ENCODE measurements around the gene HLCS. TPM values are rescaled to one million over a fixed set of nuclear protein-coding genes. Genes with fewer than 3 reads are reported as not detected.

Gene HLCS
- total RNA-seq, 1 donor from 2014 or later = 15.3 TPM

DNA sequence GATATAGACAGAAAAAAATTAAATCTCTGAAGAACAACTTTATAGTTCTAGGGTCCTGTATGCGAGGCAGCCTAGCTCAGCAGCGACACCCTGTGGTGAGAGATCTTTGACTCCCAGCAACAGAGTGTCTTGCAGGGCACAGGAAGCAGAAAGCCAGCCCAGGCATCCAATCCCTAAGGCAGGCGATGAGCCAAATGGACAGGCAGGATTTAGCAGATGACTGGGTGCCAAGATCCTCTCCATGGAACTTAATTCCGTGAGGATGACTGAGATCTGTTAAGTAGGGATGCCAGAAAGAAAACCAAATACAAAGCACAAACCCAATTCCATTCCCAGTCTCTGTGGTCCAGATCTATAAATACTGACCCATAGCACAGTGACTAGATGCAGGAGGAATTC lies 38.8 kb downstream of the HLCS start:
- H3K27me3 Mint-ChIP-seq = no peaks in the 10 kb centered on the region
- peak; percentile 90 for DNase-seq
- H3K27ac Mint-ChIP-seq = no peak overlapping the region
- H3K36me3 Mint-ChIP-seq (ENCODE audit: low read depth) = peaks cover 11% of the 10 kb centered on the region
- no peaks in the 10 kb centered on the region for H3K9me3 Mint-ChIP-seq
- peaks cover 6% of the 10 kb centered on the region for H3K4me1 Mint-ChIP-seq
- intact Hi-C loops (cut with micrococcal nuclease) = loop anchor here (1.0 to 10.0 kb wide), 2 partner anchors 183 to 423 kb away; no protein-coding TSS in a partner anchor
- H3K4me3 Mint-ChIP-seq = no peak overlapping the region

- Mint-ChIP-seq H3K4me3 (no peak overlapping the region), H3K27me3 (no peaks in the 10 kb centered on the region), H3K36me3 (ENCODE audit: low read depth) (peaks cover 11% of the 10 kb centered on the region), H3K27ac (no peak overlapping the region), H3K9me3 (no peaks in the 10 kb centered on the region), H3K4me1 (peaks cover 6% of the 10 kb centered on the region)
- intact Hi-C loops (cut with micrococcal nuclease) = loop anchor here (1.0 to 10.0 kb wide), 2 partner anchors 182 to 423 kb away; no protein-coding TSS in a partner anchor
- no peak for DNase-seq
Measured at GRCh38 chr21:36926989-36927718, 39.3 kb downstream of the HLCS start.

- Mint-ChIP-seq H3K36me3 (ENCODE audit: low read depth) (peaks cover 5% of the 10 kb centered on the region), H3K27ac (no peak overlapping the region), H3K4me3 (no peak overlapping the region), H3K27me3 (no peaks in the 10 kb centered on the region), H3K4me1 (peaks cover 6% of the 10 kb centered on the region), H3K9me3 (no peaks in the 10 kb centered on the region)
- intact Hi-C loops (cut with micrococcal nuclease) = loop anchor here (10.0 kb wide), 1 partner anchor 178 kb away; no protein-coding TSS in a partner anchor
- no peak for DNase-seq
Measured at GRCh38 chr21:36923270-36923669, 43.2 kb downstream of the HLCS start.

GRCh38 chr21:36922861-36923260 lies 43.6 kb downstream of the HLCS start:
- Mint-ChIP-seq H3K27ac (no peak overlapping the region), H3K9me3 (no peaks in the 10 kb centered on the region), H3K4me1 (peaks cover 6% of the 10 kb centered on the region), H3K36me3 (ENCODE audit: low read depth) (peaks cover 5% of the 10 kb centered on the region), H3K27me3 (no peaks in the 10 kb centered on the region), H3K4me3 (no peak overlapping the region)
- no peak for DNase-seq
- intact Hi-C loops (cut with micrococcal nuclease) = loop anchor here (10.0 kb wide), 1 partner anchor 178 kb away; no protein-coding TSS in a partner anchor

GRCh38 chr21:36918291-36918690 lies 48.2 kb downstream of the HLCS start:
- Mint-ChIP-seq H3K4me3 (no peak overlapping the region), H3K9me3 (no peaks in the 10 kb centered on the region), H3K4me1 (peaks cover 7% of the 10 kb centered on the region), H3K27ac (no peak overlapping the region), H3K36me3 (ENCODE audit: low read depth) (no peaks in the 10 kb centered on the region), H3K27me3 (no peaks in the 10 kb centered on the region)
- intact Hi-C loops (cut with micrococcal nuclease) = no loop called here
- no peak for DNase-seq

- no peak overlapping the region for H3K4me3 Mint-ChIP-seq
- no peak overlapping the region for H3K27ac Mint-ChIP-seq
- no peaks in the 10 kb centered on the region for H3K27me3 Mint-ChIP-seq
- no peaks in the 10 kb centered on the region for H3K9me3 Mint-ChIP-seq
- peaks cover 6% of the 10 kb centered on the region for H3K4me1 Mint-ChIP-seq
- DNase-seq = no peak
- intact Hi-C loops (cut with micrococcal nuclease) = no loop called here
- no peaks in the 10 kb centered on the region for H3K36me3 Mint-ChIP-seq (ENCODE audit: low read depth)
Measured at GRCh38 chr21:36917471-36918158, 48.9 kb downstream of the HLCS start.

GRCh38 chr21:36916718-36917117 lies 49.8 kb downstream of the HLCS start:
- Mint-ChIP-seq H3K4me3 (no peak overlapping the region), H3K36me3 (ENCODE audit: low read depth) (no peaks in the 10 kb centered on the region), H3K9me3 (no peaks in the 10 kb centered on the region), H3K27me3 (no peaks in the 10 kb centered on the region), H3K4me1 (peaks cover 6% of the 10 kb centered on the region), H3K27ac (no peak overlapping the region)
- intact Hi-C loops (cut with micrococcal nuclease) = no loop called here
- DNase-seq = no peak

GRCh38 chr21:36915696-36916245 lies 50.7 kb downstream of the HLCS start:
- DNase-seq = no peak
- H3K4me3 Mint-ChIP-seq = no peak overlapping the region
- H3K9me3 Mint-ChIP-seq = no peaks in the 10 kb centered on the region
- H3K27ac Mint-ChIP-seq = no peak overlapping the region
- H3K36me3 Mint-ChIP-seq (ENCODE audit: low read depth) = no peaks in the 10 kb centered on the region
- intact Hi-C loops (cut with micrococcal nuclease) = no loop called here
- no peaks in the 10 kb centered on the region for H3K27me3 Mint-ChIP-seq
- H3K4me1 Mint-ChIP-seq = peaks cover 6% of the 10 kb centered on the region

- no peaks in the 10 kb centered on the region for H3K9me3 Mint-ChIP-seq
Measured at GRCh38 chr21:36915014-36915695, 51.3 kb downstream of the HLCS start.

DNA sequence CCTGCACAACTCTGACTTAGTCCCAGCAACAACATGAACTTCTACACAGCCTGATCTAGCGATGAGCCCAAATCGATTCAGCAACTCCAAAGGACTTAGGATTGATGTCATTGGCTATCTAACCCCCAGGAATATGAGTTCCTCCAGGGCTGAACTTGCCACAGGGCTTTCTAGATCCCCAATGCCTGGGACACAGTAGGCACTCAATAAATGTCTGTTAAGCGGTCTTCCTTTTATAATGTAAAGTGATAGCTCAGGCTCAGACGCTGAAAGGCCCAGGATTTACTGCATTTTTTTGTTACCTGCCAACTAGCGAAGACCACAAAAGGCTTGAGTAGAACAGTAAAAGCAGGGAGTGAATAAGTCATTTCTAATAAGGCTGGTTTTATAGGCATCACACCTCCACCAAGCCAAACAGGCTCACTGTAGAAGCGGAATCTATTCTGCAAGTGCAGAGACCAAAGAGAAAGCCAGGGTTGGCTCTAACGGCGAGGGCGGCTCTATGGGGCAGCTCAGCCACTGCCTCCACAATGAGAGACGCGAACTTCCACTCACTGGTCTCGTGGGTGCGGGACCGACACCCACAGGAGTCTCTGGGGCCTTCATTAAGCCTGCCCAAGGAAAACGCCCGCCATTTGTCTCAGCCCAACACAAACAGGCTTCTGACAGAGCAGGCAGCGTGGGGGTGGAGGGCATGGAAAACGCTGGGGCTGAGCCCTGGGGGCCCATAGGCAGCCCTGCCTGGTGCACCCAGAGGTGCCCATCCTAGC lies 52.0 kb downstream of the HLCS start:
- Mint-ChIP-seq H3K9me3 (no peaks in the 10 kb centered on the region), H3K36me3 (ENCODE audit: low read depth) (no peaks in the 10 kb centered on the region), H3K27me3 (no peaks in the 10 kb centered on the region), H3K27ac (no peak overlapping the region), H3K4me3 (no peak overlapping the region), H3K4me1 (peaks cover 11% of the 10 kb centered on the region)
- no peak for DNase-seq
- intact Hi-C loops (cut with micrococcal nuclease) = no loop called here

More at GRCh38 chr21:36915014-36915695, 51.3 kb downstream of the HLCS start:
- no peaks in the 10 kb centered on the region for H3K27me3 Mint-ChIP-seq
- no peak overlapping the region for H3K27ac Mint-ChIP-seq
- H3K36me3 Mint-ChIP-seq (ENCODE audit: low read depth) = no peaks in the 10 kb centered on the region
- intact Hi-C loops (cut with micrococcal nuclease) = no loop called here
- peaks cover 6% of the 10 kb centered on the region for H3K4me1 Mint-ChIP-seq
- no peak overlapping the region for H3K4me3 Mint-ChIP-seq
- no peak for DNase-seq

- no peak overlapping the region for H3K4me3 Mint-ChIP-seq
- intact Hi-C loops (cut with micrococcal nuclease) = no loop called here
- H3K27me3 Mint-ChIP-seq = no peaks in the 10 kb centered on the region
- H3K27ac Mint-ChIP-seq = no peak overlapping the region
- H3K36me3 Mint-ChIP-seq (ENCODE audit: low read depth) = no peaks in the 10 kb centered on the region
- no peaks in the 10 kb centered on the region for H3K9me3 Mint-ChIP-seq
- H3K4me1 Mint-ChIP-seq = peaks cover 11% of the 10 kb centered on the region
- no peak for DNase-seq
Measured at GRCh38 chr21:36913247-36914169, 53.0 kb downstream of the HLCS start.

DNA sequence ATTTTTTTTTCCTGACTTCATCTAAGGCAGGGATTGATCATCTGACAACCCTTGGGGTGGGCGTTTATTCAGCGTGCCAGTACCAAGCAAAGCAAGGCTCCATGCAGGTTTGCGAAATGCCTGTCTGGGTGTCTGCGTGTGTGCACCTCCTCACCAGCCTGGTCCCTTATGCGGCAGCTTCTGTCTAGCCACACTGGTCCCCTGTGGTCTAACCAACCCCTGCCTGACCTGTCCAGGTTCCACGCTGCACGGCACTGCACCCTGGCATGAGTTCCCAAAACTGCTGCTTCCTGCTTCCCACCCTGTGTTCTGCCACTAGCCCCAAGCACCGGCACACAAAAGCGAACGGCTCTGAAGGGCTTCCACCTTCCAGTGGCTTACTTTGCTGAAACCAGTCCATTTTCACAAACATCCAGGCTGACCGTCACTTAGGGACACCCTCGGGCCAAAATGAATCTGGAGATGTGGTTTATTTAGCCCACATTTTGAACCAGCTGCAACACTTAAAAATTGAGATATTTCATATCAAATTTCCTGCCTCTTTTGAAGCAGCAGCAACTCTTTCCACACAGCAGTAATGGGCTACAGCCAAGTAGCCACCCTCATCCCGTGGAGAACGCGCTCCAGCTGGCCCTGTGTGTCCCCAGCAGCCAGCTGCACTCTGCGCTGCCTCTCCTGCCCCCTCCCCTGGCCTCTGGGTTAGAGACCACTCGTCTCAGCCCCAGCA lies 55.7 kb downstream of the HLCS start:
- Mint-ChIP-seq H3K27me3 (no peaks in the 10 kb centered on the region), H3K4me3 (no peak overlapping the region), H3K4me1 (peaks cover 5% of the 10 kb centered on the region), H3K9me3 (no peaks in the 10 kb centered on the region), H3K27ac (no peak overlapping the region), H3K36me3 (ENCODE audit: low read depth) (no peaks in the 10 kb centered on the region)
- DNase-seq = no peak
- intact Hi-C loops (cut with micrococcal nuclease) = no loop called here

All from activated CD4-positive, alpha-beta T cell treated with anti-CD3 and anti-CD28 coated beads, Interleukin-2, amount 10 ng/mL, durations not matched to agents 24 days and 14 days (primary cell).